ENCODE data around the gene PRDM1. TPM values are rescaled to one million over a fixed set of nuclear protein-coding genes. Genes with fewer than 3 reads are reported as not detected.
A peak's percentile ranks its signal among the peaks of the same experiment; 100 is the strongest.

The PRDM1 gene
- 1 to 10 TPM; 1.8 to 1.9 TPM for total RNA-seq

DNA sequence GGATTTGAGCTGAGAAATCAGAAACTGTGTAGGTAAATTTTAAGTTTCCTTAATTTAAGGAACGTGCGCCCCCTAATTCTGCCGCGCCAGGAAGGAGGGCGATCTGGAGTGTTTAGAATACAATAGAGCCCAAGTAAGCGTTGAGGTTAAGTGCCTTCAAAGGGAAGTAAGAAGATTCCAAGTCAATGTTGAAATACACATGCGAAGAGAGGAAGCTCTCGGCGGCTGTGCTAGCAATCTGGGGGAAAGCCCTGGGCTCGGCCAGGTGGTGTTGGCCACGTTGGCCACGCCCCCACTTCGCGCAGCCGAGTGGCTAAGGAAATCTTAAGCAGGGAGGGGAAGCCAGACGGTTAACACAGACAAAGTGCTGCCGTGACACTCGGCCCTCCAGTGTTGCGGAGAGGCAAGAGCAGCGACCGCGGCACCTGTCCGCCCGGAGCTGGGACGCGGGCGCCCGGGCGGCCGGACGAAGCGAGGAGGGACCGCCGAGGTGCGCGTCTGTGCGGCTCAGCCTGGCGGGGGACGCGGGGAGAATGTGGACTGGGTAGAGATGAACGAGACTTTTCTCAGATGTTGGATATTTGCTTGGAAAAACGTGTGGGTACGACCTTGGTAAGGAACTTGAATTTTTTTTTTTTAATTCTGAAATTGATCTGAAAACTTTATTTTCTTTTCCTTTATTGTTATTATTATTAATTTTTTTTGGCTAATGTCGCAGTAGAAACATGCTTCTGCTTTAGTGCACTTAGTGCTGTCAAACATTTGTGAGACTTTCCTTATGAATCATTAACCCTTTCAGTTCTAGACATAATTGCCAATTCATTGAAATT is at the start of gene PRDM1:
TSS of gene PRDM1 (plus strand) at position 353 of the 830 bp plus-strand sequence. CDS start at position 571, 218 bp downstream.
- no peaks in the 10 kb centered on the region for H3K36me3 ChIP-seq
- H3K27ac ChIP-seq: peak within 1 kb of the TSS; percentile 15 to 39
- peaks cover 0 to 26% of the 10 kb centered on the region in 2 donors for H3K4me1 ChIP-seq
- H3K9me3 ChIP-seq: no peaks in the 10 kb centered on the region
- TF ChIP-seq, protein P1, sequence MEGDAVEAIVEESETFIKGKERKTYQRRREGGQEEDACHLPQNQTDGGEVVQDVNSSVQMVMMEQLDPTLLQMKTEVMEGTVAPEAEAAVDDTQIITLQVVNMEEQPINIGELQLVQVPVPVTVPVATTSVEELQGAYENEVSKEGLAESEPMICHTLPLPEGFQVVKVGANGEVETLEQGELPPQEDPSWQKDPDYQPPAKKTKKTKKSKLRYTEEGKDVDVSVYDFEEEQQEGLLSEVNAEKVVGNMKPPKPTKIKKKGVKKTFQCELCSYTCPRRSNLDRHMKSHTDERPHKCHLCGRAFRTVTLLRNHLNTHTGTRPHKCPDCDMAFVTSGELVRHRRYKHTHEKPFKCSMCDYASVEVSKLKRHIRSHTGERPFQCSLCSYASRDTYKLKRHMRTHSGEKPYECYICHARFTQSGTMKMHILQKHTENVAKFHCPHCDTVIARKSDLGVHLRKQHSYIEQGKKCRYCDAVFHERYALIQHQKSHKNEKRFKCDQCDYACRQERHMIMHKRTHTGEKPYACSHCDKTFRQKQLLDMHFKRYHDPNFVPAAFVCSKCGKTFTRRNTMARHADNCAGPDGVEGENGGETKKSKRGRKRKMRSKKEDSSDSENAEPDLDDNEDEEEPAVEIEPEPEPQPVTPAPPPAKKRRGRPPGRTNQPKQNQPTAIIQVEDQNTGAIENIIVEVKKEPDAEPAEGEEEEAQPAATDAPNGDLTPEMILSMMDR (IDR thresholded peaks at IDR 0.05): no peak
- H3K4me3 ChIP-seq: peak within 1 kb of the TSS; percentile 24 to 46
- peaks cover 0 to 3% of the 10 kb centered on the region in 2 donors for H3K27me3 ChIP-seq
- no peak for DNase-seq (ENCODE audit: low spot score)

DNA sequence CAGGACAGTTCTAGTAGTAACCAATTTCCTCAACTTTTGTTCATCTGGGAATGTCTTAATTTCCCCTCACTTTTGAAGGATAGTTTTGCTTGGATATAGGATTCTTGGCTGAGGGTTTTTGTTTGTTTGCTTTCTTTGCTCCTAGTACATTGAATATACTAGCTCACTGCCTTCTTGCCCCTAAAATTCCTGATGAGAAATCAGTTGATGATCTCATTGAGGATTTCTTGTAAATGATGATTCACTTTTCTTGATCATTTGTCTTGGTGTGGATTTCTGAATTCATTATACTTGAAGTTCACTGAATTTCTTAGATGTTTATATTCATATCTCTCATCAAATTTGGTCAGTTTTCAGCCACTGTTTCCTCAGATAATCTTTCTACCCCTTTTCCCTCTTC is 49.1 kb upstream of the PRDM1 start:
- TF ChIP-seq, protein P1 (IDR thresholded peaks at IDR 0.05): no peak
- no peak for DNase-seq (ENCODE audit: low spot score)
- no peaks in the 10 kb centered on the region for H3K27me3 ChIP-seq
- H3K36me3 ChIP-seq: no peaks in the 10 kb centered on the region
- no peaks in the 10 kb centered on the region for H3K4me1 ChIP-seq
- no peak overlapping the region for H3K27ac ChIP-seq
- H3K4me3 ChIP-seq: no peak overlapping the region
- peaks cover 0 to 28% of the 10 kb centered on the region in 2 donors for H3K9me3 ChIP-seq

DNA sequence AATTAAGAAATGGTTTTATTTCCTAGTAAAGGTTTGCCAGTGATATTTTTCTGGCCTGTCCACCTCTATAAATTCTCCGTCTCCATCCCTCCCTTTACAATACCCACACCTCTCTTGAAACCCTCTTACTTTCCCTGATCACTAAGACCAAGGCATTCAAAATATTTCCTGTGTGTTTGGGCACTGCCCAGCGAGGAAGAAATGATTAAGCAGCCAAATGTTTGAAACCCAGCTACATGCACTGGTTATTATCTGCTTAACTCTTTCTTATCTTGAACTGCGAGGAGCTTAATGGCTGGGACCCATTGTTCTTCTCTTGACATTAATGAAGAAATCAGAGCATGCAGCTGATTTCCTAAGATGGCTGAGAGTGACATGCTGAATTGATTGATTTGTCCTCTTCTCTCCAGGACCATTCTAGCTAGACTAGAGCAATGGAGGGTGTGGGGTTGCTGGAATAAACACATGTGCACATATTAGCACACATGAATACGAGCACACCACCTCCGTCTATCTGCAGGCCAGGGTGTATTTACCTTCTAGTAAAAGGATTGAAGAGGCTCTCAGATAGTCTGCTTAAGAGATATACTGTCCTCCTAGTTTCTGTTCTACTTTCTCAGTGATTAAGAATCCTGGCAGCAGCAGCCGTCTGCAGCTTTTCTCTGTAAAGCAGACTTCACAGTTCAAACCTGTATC is 46.1 kb upstream of the PRDM1 start:
- H3K27me3 ChIP-seq: no peaks in the 10 kb centered on the region
- no peak overlapping the region for H3K4me3 ChIP-seq
- H3K36me3 ChIP-seq: no peaks in the 10 kb centered on the region
- no peak overlapping the region for H3K27ac ChIP-seq
- H3K4me1 ChIP-seq: no peaks in the 10 kb centered on the region
- peaks cover 0 to 25% of the 10 kb centered on the region in 2 donors for H3K9me3 ChIP-seq
- TF ChIP-seq, protein P1 (IDR thresholded peaks at IDR 0.05): no peak
- no peak for DNase-seq (ENCODE audit: low spot score)

DNA sequence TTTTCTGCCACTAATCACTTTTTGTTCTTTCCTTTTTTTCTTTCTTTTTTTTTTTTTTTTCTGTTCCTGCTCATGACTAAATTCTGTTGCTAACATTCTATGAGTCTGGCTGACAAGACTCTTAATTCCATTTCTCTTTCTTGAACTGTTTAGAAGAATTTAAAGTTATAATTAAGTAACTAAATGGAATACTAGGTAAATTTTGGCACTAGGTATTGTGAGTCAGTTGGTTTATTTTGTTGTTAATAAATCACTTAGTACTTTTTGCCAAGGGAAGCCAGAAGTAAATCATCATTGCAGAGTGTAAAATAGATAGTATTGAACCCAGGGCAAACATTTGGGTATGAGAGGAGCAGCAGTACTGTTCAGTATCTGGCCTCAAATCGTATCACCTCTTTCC is 42.0 kb upstream of the PRDM1 start:
- Histone ChIP-seq H3K9me3 (no peaks in the 10 kb centered on the region), H3K27ac (no peak overlapping the region), H3K36me3 (no peaks in the 10 kb centered on the region), H3K4me1 (no peaks in the 10 kb centered on the region), H3K4me3 (no peak overlapping the region), H3K27me3 (no peaks in the 10 kb centered on the region)
- TF ChIP-seq, protein P1 (IDR thresholded peaks at IDR 0.05): no peak
- DNase-seq (ENCODE audit: low spot score): no peak

DNA sequence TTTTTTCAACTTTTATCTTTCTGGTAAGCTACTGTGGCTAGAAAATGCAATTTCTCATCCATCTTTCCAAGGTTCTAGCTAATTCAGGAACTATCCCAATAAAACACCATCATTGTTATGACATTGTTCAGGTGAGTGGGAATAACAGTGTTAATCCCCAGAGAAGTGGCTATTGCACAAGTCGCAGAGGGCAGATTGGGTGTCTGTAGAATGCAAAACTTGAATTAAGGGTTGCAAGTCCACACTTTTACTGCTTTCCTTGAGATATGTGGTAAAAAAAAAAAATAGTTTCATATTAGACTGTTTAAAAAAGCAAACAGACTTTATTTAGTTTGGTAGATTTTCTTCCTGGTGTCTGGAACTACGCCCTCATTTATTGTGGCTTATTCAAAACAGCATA is 41.1 kb upstream of the PRDM1 start:
- Histone ChIP-seq H3K27me3 (no peaks in the 10 kb centered on the region), H3K27ac (no peak overlapping the region), H3K9me3 (no peaks in the 10 kb centered on the region), H3K36me3 (no peaks in the 10 kb centered on the region), H3K4me3 (no peak overlapping the region), H3K4me1 (no peaks in the 10 kb centered on the region)
- DNase-seq (ENCODE audit: low spot score): no peak
- TF ChIP-seq, protein P1 (IDR thresholded peaks at IDR 0.05): no peak

Data from right atrium auricular region (tissue), 2 donors.